GM12878 (cell line): ENCODE data around the gene WDR86. TPM values are rescaled to one million over a fixed set of nuclear protein-coding genes. Genes with fewer than 3 reads are reported as not detected.

Source experiments
- HDAC6 ChIP-seq: fragments of 200-600 bp; sonication (generic); IDR thresholded peaks from one replicate; pipeline ENCODE4 v1.8.0; 2017; ENCODE audit warnings: antibody characterized with exemption; ENCODE audit not compliant: unreplicated experiment
- PML ChIP-seq: IDR thresholded peaks from 2 replicates; pipeline ENCODE4 v1.6.1; 2012; ENCODE audit warnings: low read length, inconsistent platforms
- WRNIP1 ChIP-seq: IDR thresholded peaks from 2 replicates; pipeline ENCODE4 v1.6.1; 2011; ENCODE audit warnings: low read depth, low read length, improper control_type of control experiment, borderline replicate concordance
- polyA plus RNA-seq, 11 experiments: library from polyadenylated mRNA; depleted of rRNA in 4 of 11; unstranded in 6 of 11; stranded (reverse) in 5 of 11; fragments of >200 nt; fragmentation: Nextera tagmentation in 4 of 11; fragmentation: Illumina TruSeq in 1 of 11; extraction: Ambion mirVana in 4 of 11; extraction: Trizol in 1 of 11; gene quantifications; 1 replicate in 1 of 11; 2 replicates in 10 of 11; pipeline versions ENCODE4 v1.2.1 to v1.2.3, GENCODE V29; 2011 to 2016; ENCODE audit warnings: inconsistent platforms in 2 of 11, missing spikeins in 2 of 11, low read depth in 1 of 11
- total RNA-seq, 4 experiments: library from RNA; depleted of rRNA in 3 of 4; stranded (reverse); fragments of >200 nt in 3 of 4; fragmentation: Illumina TruSeq in 1 of 4; extraction: Trizol in 1 of 4; gene quantifications; 2 replicates each; pipeline versions ENCODE4 v1.2.1 to v1.2.3, GENCODE V29; 2013 to 2021
- TF ChIP-seq, protein P1 (sequence below): fragments of 450-650 bp; conservative IDR thresholded peaks from 2 replicates; pipeline ENCODE4 v1.6.1; 2017; ENCODE audit warnings: mild to moderate bottlenecking, moderate library complexity
- TF ChIP-seq, protein P2 (sequence below): IDR thresholded peaks from 2 replicates; pipeline ENCODE4 v1.6.1; 2012; ENCODE audit warnings: low read depth, low read length, improper control_type of control experiment
- TF ChIP-seq, protein P3 (sequence below): fragments of 450-650 bp; IDR thresholded peaks from 2 replicates; pipeline ENCODE4 v1.6.1; 2017; ENCODE audit warnings: borderline replicate concordance
- TF ChIP-seq, protein P4 (sequence below): IDR thresholded peaks from 2 replicates; pipeline ENCODE4 v1.6.1; 2011; ENCODE audit warnings: borderline replicate concordance, low read depth, mild to moderate bottlenecking, moderate library complexity, mixed read lengths, low read length; ENCODE audit not compliant: insufficient read depth; ENCODE audit errors: extremely low read length
- TF ChIP-seq, protein P5 (sequence below): fragments of 450-650 bp; formaldehyde crosslinking; IDR thresholded peaks from 2 replicates; pipeline ENCODE4 v1.5.0; 2022; ENCODE audit warnings: mild to moderate bottlenecking, missing genetic modification characterization

Gene WDR86
- total and polyA plus RNA-seq, 10 of the 15 experiments (the other 5 are each of a cell fraction or from before 2014, with no cell fraction given): 0.05 to 0.19 (median 0.15) TPM; not detected in 7

DNA sequence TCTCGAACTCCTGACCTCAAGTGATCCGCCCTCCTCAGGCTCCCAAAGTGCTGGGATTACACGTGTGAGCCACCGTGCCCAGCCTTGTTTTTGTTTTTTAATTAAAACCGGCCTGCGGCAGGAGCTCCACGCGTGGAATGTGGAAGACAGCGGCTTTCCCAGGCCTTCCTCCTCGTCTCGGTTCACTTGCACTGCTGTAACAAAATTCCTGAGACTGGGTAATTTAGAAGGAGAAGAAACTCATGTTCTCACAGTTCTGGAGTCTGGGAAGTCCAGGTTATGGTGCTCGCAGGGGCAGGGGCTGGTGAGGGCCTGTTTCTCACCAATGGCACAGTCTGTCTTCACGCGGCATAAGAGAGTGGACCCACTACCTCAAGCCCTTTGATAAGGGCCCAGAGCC lies 44.5 kb upstream of the WDR86 start (continued):
- TF ChIP-seq, protein P1, sequence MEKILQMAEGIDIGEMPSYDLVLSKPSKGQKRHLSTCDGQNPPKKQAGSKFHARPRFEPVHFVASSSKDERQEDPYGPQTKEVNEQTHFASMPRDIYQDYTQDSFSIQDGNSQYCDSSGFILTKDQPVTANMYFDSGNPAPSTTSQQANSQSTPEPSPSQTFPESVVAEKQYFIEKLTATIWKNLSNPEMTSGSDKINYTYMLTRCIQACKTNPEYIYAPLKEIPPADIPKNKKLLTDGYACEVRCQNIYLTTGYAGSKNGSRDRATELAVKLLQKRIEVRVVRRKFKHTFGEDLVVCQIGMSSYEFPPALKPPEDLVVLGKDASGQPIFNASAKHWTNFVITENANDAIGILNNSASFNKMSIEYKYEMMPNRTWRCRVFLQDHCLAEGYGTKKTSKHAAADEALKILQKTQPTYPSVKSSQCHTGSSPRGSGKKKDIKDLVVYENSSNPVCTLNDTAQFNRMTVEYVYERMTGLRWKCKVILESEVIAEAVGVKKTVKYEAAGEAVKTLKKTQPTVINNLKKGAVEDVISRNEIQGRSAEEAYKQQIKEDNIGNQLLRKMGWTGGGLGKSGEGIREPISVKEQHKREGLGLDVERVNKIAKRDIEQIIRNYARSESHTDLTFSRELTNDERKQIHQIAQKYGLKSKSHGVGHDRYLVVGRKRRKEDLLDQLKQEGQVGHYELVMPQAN: no peak
- no peak for TF ChIP-seq PML
- TF ChIP-seq, protein P2, sequence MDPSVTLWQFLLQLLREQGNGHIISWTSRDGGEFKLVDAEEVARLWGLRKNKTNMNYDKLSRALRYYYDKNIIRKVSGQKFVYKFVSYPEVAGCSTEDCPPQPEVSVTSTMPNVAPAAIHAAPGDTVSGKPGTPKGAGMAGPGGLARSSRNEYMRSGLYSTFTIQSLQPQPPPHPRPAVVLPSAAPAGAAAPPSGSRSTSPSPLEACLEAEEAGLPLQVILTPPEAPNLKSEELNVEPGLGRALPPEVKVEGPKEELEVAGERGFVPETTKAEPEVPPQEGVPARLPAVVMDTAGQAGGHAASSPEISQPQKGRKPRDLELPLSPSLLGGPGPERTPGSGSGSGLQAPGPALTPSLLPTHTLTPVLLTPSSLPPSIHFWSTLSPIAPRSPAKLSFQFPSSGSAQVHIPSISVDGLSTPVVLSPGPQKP: no peak
- TF ChIP-seq, protein P3, sequence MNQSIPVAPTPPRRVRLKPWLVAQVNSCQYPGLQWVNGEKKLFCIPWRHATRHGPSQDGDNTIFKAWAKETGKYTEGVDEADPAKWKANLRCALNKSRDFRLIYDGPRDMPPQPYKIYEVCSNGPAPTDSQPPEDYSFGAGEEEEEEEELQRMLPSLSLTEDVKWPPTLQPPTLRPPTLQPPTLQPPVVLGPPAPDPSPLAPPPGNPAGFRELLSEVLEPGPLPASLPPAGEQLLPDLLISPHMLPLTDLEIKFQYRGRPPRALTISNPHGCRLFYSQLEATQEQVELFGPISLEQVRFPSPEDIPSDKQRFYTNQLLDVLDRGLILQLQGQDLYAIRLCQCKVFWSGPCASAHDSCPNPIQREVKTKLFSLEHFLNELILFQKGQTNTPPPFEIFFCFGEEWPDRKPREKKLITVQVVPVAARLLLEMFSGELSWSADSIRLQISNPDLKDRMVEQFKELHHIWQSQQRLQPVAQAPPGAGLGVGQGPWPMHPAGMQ: no peak
- TF ChIP-seq HDAC6: no peak
- TF ChIP-seq, protein P4, sequence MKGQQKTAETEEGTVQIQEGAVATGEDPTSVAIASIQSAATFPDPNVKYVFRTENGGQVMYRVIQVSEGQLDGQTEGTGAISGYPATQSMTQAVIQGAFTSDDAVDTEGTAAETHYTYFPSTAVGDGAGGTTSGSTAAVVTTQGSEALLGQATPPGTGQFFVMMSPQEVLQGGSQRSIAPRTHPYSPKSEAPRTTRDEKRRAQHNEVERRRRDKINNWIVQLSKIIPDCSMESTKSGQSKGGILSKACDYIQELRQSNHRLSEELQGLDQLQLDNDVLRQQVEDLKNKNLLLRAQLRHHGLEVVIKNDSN: no peak
- no peak for TF ChIP-seq WRNIP1
- TF ChIP-seq, protein P5, sequence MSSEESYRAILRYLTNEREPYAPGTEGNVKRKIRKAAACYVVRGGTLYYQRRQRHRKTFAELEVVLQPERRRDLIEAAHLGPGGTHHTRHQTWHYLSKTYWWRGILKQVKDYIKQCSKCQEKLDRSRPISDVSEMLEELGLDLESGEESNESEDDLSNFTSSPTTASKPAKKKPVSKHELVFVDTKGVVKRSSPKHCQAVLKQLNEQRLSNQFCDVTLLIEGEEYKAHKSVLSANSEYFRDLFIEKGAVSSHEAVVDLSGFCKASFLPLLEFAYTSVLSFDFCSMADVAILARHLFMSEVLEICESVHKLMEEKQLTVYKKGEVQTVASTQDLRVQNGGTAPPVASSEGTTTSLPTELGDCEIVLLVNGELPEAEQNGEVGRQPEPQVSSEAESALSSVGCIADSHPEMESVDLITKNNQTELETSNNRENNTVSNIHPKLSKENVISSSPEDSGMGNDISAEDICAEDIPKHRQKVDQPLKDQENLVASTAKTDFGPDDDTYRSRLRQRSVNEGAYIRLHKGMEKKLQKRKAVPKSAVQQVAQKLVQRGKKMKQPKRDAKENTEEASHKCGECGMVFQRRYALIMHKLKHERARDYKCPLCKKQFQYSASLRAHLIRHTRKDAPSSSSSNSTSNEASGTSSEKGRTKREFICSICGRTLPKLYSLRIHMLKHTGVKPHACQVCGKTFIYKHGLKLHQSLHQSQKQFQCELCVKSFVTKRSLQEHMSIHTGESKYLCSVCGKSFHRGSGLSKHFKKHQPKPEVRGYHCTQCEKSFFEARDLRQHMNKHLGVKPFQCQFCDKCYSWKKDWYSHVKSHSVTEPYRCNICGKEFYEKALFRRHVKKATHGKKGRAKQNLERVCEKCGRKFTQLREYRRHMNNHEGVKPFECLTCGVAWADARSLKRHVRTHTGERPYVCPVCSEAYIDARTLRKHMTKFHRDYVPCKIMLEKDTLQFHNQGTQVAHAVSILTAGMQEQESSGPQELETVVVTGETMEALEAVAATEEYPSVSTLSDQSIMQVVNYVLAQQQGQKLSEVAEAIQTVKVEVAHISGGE (CRISPR knock-in tag): no peak
- TF ChIP-seq, all 136 proteins: peak for 0
